Brain microvascular endothelial cell (primary cell): ENCODE data around the gene SLC38A5.
A peak's percentile ranks its signal among the peaks of the same experiment; 100 is the strongest.

ENCODE experiments used
- DNase-seq: peaks from one replicate; pipeline ENCODE4 v3.0.0-alpha.2; 2020
- H3K27ac ChIP-seq: fragments of 250-450 bp; sonication (Bioruptor Pico); 2 replicates; pipeline ENCODE4 v1.5.1; 2020; ENCODE audit warnings: mild to moderate bottlenecking, moderate library complexity
- H3K27me3 ChIP-seq: fragments of 250-450 bp; sonication (Bioruptor Pico); replicated peaks from 2 replicates; pipeline ENCODE4 v1.5.1; 2020; ENCODE audit warnings: mild to moderate bottlenecking
- H3K36me3 ChIP-seq: fragments of 250-450 bp; sonication (Bioruptor Pico); replicated peaks from 2 replicates; pipeline ENCODE4 v1.5.1; 2020; ENCODE audit warnings: mild to moderate bottlenecking
- H3K4me3 ChIP-seq: 2 replicates; pipeline ENCODE4 v1.5.1; 2011; ENCODE audit warnings: low read depth, mild to moderate bottlenecking, control low read depth, low read length, moderate library complexity
- in situ Hi-C: cut with HindIII; loops from 2 replicates; pipeline ENCODE4 v1.10.0; 2017; ENCODE audit warnings: low sequenced_read_pairs, low pct_ligation_motif_present
- TF ChIP-seq, protein P1 (sequence below): IDR thresholded peaks from 2 replicates; pipeline ENCODE4 v1.5.1; 2011; ENCODE audit warnings: low read depth, mild to moderate bottlenecking, moderate library complexity, low read length, control low read depth, inconsistent platforms; ENCODE audit errors: missing control alignments

The SLC38A5 gene

DNA sequence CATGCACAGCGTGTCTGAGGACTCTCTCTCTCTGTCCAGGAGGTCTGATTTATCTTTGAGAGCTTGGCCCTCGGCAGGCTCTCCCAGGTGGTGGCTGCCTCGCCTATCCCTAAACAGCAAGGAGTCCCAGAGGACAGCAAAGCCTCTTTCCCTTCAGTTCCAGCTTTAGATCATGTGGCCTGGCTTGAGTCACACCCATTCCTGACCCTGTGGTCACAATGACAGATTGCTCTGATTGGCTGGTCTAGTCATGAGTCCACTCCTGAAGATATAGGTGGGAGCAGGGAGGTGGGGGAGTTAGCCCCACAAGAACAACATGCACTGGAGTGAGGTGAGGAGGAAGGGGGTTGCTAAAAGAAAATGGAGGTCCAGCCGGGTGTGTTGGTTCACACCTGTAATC, 26.6 kb upstream of the SLC38A5 start:
- no peaks in the 10 kb centered on the region for H3K36me3 ChIP-seq
- no peak overlapping the region for H3K4me3 ChIP-seq
- no peak for DNase-seq
- no peaks in the 10 kb centered on the region for H3K27me3 ChIP-seq
- no peak overlapping the region for H3K27ac ChIP-seq
- TF ChIP-seq, protein P1, sequence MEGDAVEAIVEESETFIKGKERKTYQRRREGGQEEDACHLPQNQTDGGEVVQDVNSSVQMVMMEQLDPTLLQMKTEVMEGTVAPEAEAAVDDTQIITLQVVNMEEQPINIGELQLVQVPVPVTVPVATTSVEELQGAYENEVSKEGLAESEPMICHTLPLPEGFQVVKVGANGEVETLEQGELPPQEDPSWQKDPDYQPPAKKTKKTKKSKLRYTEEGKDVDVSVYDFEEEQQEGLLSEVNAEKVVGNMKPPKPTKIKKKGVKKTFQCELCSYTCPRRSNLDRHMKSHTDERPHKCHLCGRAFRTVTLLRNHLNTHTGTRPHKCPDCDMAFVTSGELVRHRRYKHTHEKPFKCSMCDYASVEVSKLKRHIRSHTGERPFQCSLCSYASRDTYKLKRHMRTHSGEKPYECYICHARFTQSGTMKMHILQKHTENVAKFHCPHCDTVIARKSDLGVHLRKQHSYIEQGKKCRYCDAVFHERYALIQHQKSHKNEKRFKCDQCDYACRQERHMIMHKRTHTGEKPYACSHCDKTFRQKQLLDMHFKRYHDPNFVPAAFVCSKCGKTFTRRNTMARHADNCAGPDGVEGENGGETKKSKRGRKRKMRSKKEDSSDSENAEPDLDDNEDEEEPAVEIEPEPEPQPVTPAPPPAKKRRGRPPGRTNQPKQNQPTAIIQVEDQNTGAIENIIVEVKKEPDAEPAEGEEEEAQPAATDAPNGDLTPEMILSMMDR, result no peak
- in situ Hi-C loops, result no loop called here

DNA sequence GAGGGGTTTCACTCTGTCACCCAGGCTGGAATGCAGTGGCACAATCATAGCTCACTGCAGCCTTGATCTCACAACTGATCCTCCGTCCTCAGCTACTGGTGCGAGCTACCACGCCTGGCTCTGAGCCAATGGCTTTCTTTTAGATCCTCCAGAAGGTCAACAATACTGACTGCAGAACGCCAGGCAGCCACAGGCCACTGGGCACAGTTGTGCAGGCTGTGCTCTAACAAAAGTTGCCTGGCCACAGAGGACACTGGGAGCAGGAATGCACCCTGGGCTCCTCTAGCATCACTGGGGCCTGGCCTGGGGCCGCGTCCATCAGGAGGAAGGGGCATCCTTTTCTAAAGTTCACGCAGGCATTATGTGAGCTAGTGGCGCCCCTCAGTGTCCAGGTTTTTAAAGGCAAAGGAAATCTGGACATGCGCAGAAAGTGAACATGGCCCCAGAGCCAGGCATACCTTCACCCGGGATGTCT, 23.9 kb upstream of the SLC38A5 start:
- Histone ChIP-seq H3K4me3 (no peak overlapping the region), H3K36me3 (no peaks in the 10 kb centered on the region), H3K27ac (no peak overlapping the region), H3K27me3 (no peaks in the 10 kb centered on the region)
- in situ Hi-C loops, result no loop called here
- DNase-seq, result peak; percentile 62
- TF ChIP-seq, protein P1, result peak; percentile 59

DNA sequence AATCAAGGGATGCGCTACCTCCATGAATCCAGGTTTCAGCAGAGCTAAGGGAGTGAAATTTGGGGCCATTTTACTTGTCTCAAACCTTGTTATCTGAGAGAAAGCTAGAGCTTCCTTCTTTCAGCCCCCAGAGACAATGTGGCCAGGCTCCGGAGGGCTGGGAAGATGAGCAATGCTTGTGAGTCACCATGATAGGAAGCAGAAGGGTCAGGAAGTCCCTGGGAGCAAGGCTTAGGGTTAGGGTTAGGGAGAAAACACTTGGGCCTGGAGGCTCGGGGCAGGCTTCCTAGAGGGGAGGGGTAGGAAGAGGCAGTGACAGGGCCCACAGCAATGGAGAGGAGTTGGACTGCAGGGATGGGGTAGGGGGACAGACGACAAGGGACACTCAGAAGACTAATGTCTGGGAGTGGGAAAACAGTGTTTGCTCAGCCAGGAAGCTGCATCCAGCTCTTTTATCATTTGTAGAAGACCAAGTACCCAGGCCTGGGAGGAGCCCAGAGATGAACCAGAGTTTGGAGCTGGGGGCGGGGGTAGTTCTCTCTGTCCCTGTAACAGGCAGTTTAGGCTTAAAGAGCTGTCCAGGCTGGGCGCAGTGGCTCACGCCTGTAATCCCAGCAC, 22.3 kb upstream of the SLC38A5 start:
- Histone ChIP-seq H3K27me3 (no peaks in the 10 kb centered on the region), H3K27ac (peak overlapping the region; percentile 78), H3K4me3 (no peak overlapping the region), H3K36me3 (no peaks in the 10 kb centered on the region)
- TF ChIP-seq, protein P1, result no peak
- in situ Hi-C loops, result no loop called here
- peak; percentile 47 for DNase-seq

DNA sequence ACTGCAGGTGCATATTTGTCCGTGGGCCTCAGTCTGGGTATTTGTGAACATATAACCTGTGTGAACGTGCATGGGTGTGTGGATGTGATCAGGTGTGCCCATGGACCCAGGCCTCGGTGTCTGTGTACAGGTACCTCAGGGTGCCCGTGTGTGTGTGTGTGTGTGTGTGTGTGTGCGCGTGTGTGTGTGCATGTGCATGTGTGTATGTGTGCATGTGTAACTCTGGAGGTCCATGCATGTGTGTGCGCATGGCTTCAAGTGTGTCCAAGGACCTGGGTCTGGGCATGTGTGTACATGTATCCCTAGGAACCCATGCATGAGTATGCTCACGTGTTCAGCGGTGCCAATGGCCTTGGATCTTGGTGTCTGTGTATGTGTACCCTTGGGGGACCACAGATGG, 21.7 kb upstream of the SLC38A5 start:
- in situ Hi-C loops, result no loop called here
- no peak for DNase-seq

DNA sequence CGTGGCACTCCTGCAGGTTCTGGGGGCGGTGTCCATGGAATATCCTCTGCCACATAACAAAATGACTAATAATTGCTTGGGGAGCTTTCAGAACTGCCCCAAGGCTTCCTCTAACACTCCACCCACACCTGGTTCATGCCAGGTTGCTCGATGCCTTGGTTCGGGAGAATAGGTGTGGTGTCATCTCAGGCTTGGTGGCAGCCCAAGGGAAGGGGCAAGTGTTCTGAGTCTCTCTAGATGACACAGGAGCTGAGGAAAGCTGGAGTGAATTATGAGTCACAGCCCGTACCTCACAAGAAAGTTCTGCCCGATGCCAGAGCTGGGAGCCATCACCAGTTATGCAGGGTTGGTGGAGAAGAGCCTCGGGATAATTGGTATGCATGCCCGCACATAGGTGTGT, 20.6 kb upstream of the SLC38A5 start:
- Histone ChIP-seq H3K27me3 (no peaks in the 10 kb centered on the region), H3K27ac (peak overlapping the region; percentile 51), H3K4me3 (no peak overlapping the region), H3K36me3 (no peaks in the 10 kb centered on the region)
- no peak for DNase-seq
- TF ChIP-seq, protein P1, result no peak
- in situ Hi-C loops, result no loop called here

More for the DNA sequence above, 21.7 kb upstream of the SLC38A5 start:
- Histone ChIP-seq H3K27ac (peak overlapping the region; percentile 78), H3K36me3 (no peaks in the 10 kb centered on the region), H3K27me3 (no peaks in the 10 kb centered on the region), H3K4me3 (no peak overlapping the region)
- TF ChIP-seq, protein P1, result no peak

DNA sequence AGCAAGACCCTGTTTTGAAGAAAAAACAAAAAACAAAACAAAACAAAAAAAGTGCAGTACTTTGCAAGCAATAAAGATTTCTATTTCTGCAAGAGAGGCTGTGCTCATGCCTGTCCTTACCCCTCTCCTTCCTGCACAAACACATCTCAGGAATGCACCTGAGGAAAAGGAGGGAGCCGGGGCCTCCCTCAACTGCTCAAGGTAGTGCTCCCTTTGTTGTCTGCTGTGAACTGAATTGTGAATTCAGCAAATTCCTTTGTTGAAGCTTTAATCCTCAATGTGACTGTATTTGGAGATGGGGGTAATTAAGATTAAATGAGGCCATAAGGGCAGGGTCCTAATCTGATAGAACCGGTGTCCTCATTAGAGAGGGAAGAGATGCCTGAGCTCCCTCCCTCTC, 19.8 kb upstream of the SLC38A5 start:
- in situ Hi-C loops, result no loop called here
- Histone ChIP-seq H3K36me3 (no peaks in the 10 kb centered on the region), H3K27ac (no peak overlapping the region), H3K4me3 (no peak overlapping the region), H3K27me3 (no peaks in the 10 kb centered on the region)
- DNase-seq, result no peak
- TF ChIP-seq, protein P1, result no peak
